Testis (tissue), 2 donors: Measurements from ENCODE around the gene SLC24A3.

Experiments used
- POLR2A ChIP-seq: fragments of 450-650 bp; IDR thresholded peaks from one replicate; pipeline ENCODE4 v1.6.1; 2017; ENCODE audit warnings: antibody characterized with exemption, mild to moderate bottlenecking, moderate library complexity
- TF ChIP-seq, protein P1 (sequence below), 3 experiments: fragments of 450-650 bp in 2 of 3; fragments of 200-600 bp in 1 of 3; sonication (generic) in 1 of 3; IDR thresholded peaks; one replicate each; pipeline ENCODE4 v1.5.1; 2016 to 2019; ENCODE audit warnings: antibody characterized with exemption in 3 of 3, mild to moderate bottlenecking in 2 of 3, moderate library complexity in 1 of 3

DNA sequence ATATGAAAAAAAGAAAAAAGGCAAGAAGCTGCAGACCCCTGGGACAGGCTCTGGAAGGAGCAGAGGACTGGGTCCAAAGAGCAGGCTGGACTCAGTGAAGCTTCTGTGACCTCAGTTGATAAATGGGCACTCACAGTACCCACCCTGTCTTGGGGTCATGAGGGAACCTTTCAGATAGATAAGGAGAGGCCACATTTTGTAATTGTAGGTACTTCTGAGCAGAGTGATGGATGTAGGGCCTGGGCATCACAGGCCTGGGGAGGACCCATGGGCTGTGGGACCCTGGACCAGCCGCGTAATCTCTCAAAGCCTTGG lies 79.3 kb downstream of the SLC24A3 start:
- no peak for TF ChIP-seq POLR2A
- TF ChIP-seq, protein P1, sequence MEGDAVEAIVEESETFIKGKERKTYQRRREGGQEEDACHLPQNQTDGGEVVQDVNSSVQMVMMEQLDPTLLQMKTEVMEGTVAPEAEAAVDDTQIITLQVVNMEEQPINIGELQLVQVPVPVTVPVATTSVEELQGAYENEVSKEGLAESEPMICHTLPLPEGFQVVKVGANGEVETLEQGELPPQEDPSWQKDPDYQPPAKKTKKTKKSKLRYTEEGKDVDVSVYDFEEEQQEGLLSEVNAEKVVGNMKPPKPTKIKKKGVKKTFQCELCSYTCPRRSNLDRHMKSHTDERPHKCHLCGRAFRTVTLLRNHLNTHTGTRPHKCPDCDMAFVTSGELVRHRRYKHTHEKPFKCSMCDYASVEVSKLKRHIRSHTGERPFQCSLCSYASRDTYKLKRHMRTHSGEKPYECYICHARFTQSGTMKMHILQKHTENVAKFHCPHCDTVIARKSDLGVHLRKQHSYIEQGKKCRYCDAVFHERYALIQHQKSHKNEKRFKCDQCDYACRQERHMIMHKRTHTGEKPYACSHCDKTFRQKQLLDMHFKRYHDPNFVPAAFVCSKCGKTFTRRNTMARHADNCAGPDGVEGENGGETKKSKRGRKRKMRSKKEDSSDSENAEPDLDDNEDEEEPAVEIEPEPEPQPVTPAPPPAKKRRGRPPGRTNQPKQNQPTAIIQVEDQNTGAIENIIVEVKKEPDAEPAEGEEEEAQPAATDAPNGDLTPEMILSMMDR (IDR thresholded peaks at IDR 0.05): no peak
